ENCODE results near the gene ATP6V0B.

ATP6V0B gene

DNA sequence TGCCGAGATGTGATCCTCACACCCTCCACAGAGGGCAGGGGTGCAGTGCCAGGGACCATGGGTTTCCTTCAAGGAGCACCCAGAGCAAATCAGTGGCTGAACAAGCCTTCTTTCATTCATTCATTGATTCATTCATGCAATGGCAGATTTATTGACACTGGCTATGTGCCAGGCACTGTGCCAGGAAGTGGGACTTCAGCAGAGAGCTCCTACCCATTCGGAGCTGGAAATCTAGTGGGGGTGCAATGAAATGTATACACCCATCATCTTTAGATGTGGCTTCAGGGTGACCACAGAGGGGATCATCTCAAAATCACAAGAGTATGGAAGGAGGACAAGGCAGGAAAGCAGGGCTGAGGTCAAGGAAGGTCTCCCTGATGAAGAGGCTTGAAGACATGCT is 37.6 kb downstream of the ATP6V0B start:
- no peak for DNase-seq

DNA sequence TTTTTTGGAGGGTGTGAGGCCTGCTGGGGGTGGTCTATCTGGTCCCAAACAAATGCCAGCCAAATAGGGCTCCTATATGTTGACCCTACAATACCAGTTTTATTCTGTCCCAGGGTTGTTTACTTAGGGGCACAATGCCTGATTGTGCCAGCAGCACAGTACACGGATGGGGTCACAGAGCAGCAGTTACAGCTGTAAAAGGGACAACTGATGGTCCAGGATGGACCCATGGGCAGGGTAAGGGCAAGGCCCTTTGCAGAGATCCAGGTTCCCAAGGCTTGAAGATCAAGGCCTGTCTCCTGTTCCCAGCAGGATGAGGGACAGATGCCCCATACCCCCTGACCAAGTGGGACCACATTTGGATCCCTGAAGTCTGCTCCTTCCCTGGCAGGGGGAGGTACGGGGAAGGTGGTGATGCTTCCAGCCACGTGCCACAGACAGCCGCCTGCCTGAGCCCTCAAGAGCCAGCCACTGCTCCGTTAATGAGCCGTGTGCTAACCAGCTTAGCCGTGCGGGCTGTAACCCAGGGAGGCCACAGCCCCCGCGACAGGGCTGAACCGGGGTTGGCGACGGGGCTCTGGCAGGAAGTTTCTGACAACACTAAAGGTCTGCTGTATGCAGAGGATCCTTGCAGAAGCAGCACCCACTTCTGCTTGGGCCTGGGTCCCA is 38.3 kb downstream of the ATP6V0B start:
- no peak for DNase-seq

DNA sequence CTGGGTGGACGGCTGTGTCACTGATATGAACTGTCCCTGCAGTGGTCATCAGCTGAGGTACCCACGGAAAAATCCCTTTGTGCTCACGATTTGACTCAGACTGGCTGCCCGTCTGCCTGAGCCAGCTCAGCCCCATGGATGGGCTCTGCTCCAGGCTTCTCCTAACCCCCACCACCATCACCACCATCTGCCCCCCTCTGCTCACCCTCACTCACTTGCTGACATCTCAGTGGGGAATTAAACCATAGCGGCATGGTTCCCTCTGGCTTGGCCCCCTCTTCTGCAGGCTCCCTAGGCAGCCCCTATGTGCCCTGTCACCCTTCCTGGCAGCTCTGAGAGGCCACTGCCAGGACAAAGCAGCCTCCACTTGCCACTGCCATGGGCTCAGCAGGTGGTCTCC is 39.2 kb downstream of the ATP6V0B start:
- DNase-seq: no peak

DNA sequence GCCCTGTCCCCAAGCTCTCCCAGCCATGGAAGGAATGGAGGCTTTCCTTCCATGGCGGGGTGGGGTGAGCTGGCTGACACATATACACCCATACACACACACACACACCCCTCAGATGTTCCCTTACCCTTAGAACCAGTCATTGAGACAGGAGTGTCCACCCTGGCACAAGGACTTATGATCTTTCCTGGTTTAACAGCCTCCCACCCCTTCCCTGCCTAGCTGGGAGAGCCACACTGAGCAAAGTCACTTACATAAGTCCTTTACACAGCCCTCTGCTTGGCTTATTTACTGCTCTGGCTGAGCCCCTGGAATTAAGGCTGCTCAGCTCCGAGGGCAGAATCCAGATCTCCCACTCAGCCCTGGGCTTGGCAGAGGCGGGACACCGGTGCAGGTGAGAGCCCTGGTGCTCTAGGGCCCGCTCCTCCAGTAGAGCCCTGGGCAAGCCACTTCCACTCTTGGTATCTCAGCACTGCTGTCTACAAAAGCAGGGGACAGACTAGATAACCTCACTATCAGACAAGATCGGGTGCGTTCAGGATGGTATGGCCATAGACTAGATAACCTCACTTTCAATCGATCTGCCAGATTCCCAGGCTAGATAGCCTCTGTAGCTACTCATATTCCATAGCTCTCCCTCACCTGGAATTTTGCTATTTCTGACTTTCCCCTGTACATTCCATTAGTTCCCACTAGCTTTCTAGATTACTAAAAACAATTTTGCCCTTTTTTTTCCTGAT is 39.8 kb downstream of the ATP6V0B start:
- DNase-seq: no peak

DNA sequence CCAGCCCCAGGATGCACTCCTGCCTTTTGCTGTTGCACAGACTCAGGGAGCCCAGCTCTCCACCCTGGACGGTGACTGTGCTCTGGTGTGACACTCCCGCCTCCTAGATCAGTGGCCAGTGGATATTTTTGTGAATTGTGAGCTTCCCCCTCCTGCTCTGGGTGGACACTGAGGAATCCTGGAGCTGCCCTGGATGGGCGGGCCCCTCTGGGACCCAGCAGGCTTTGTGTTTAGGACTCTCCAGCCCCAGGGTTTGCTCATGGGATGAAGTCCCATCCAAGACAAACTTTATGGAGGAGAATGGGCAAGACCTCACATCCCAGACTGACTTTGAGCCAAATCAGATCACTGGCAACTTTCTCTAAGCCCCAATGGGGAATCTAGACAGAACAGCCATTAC is 40.4 kb downstream of the ATP6V0B start:
- DNase-seq: no peak

DNA sequence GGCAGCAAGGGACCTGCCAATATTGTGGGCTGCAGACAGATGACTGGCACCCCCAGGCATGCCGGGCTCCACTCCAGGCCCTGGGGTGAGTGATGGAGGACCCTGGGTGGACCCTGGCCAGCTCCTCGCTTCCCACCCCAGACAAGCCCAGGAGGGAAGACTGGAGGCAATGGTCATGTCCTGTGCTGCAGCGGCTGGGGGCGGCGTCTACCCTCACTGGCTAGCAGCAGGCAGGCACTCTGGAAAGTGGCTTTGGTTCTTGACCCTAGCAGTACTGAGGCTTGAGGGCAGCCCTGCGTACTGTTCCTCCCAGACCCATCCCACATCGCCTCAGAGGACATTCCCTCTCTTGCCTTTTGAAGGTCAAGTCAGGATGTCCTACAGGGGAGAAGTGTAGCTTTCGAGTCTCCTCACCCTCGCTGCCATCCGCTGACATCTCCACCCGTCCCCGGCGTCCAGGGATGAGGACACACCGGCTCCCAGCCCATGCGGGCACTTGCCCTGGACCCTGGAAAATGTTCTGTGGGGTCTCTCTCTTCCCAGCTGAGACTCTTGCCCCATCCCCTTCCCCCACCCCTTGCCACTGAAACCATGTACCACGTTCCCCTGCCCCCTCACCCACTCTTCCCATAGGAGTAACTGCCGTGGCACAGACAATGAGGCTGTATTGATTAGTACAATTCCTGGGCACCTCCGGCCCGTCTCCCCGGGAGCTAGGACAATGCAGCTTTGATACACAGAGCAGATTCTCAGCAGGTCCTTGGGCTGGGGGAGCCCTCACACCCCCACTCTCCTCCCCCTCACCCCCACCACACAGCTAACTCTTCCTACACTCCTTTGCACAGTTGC is 41.5 kb downstream of the ATP6V0B start:
- no peak for DNase-seq

DNA sequence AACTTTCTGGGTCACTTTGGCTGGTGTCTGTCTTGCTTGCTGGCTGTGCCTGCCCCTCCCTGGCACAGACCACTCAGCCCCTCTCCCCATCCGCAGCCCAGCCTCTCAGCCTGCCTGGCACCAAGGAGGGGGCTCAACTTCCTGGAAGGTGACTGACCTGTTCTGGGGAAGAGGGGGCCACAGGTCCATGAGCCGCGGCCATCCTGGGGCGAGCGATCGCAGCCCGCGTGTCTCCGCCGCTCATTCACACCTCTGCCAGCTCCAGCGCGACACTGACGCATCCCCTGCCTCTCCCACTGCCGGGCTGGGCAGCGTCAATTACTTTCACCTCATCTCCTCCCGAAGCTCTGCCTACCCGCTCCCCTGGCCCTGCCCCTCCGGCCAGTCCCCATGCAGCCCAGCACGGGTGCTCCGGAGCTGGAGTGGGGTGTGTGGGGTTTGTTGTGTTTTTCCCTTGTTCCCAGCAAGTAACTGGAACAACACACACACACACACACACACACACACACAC is 42.2 kb downstream of the ATP6V0B start:
- DNase-seq: no peak

DNA sequence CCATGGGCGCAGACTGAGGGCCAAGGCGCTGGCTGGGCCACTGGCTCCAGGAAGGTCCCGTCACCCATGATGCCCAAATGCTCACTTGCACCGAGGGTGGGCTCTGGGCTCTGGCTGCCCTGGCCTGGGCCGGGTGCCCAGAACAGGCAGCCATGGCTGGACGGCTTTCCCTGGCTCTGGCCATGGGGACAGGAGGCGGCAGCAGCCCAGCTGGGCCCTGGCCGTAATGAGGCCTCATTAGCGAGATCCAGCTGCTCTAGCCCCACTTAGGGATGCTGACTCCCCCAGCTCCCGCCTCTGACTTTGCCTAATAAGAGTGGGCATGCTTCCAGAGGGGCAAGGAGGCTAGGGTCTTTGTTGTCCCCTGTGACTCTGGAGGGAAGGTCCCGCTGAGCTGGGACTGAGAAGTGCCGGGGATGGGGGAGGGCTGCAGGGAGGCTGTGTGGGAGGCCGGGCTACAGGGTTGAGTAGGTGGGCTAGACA is 44.7 kb downstream of the ATP6V0B start:
- no peak for DNase-seq

DNA sequence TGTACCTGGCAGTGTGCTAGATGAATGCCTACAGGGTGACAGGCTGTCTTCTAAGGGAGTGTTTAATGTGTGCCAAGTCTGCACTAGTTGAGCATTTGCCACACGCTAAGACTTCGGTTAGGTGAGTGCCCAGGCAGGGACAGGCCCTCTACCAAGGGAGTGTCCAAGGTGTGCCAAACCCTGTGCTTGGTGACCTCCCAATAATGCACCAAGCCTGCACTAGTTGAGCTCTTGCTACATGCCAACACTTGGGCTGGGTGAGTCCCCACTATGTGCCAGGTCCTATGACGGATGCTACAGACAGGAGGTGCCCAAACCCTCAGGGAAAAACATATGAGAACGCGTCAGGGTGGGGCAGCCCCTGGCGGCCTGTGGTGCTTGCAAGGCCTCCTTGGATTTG is 45.7 kb downstream of the ATP6V0B start:
- DNase-seq: no peak

DNA sequence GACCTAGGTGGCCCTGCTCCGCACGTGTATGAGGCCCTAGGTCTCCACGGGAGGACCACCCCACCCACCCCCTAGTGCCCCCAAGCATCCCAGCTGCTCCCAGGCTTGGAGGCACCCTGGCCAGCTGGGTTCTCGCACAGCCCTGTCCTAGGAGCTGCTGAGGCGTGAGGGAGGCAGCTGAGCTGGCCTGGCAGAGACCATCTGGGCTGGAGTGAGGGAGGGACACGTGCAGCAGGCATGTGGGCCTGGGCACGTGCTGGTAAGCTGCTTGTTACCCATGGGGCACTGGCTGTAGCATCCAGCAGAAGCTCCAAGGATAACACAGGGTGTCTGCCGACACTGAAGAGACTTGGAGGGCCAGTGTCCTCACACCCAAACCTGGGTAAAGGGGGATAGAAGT is 46.4 kb downstream of the ATP6V0B start:
- no peak for DNase-seq

DNA sequence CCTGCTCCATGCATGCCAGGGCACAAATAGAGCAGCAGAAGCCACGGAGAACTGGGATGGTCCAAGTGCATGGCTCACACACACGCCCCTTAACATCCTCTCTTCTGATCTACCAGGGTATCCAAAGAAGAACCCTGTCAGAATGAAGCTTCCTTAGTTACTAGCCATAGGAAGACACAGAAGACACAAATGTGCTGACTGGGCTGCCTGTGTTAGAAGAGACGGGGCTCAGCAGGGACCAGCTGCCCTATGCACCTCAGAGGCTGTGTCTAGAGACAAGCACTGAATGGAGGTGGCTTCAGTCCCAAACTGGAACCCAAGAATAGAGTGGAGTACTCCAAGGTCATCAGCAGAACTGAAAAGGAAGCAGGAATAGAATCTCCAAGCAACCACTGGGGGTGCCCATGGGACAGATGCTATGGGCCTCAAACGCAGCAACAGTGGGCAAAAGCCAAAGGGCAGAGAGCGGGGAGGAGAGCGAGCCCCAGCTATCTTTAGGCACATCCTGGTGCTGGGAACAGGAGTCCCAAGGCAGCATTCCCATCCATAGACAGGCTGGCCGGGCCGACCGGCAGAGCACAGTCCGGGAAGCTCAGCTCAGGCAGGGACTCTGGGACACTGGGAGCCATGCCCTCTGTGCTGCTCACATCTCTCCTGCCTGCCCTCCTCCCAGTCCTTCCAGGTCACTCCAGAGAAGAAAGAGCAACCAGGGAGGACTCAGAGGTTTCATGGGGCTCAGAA is 47.0 kb downstream of the ATP6V0B start:
- no peak for DNase-seq

DNA sequence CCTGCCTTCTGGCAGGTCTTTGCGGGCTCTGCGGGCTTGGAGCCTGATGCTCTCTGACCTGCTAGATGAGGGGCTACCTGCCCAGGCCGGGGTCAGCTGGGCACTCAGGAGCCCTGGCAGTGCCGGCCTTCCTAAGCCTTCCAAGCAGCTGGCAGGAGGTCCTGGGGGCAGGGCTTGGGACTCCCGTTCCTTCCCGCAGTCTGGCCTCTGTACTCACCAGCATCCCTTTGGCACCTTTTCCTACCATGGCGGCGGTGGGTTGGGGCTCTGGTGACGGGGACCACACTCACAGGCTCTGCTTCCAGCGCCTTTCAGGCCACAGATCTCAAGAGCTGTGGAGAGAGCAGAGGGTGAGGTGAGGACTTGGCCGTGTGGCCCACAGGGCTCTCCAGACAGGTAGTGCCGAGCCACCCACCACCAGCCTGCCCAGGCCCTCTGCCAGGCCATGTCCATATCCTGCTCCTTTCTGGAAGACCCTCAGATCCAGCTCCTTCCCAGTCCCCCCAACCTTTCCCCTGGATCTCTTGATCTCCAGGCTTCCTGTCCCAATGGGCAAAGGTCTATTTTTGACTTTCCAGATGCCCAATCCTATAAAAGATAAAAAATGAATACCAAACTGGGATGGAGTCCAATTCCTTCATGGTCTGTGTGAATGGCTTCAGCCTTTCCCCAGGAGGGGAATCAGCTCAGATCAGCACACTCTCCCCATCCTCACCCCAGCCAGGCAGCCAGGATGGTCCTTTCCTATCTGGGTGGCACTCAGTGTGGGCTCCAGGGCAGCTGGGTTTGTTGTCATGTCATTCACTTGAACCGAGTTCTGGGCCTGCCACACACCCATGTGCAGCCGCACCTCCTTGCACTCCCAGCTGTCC is 49.5 kb downstream of the ATP6V0B start:
- no peak for DNase-seq

DNA sequence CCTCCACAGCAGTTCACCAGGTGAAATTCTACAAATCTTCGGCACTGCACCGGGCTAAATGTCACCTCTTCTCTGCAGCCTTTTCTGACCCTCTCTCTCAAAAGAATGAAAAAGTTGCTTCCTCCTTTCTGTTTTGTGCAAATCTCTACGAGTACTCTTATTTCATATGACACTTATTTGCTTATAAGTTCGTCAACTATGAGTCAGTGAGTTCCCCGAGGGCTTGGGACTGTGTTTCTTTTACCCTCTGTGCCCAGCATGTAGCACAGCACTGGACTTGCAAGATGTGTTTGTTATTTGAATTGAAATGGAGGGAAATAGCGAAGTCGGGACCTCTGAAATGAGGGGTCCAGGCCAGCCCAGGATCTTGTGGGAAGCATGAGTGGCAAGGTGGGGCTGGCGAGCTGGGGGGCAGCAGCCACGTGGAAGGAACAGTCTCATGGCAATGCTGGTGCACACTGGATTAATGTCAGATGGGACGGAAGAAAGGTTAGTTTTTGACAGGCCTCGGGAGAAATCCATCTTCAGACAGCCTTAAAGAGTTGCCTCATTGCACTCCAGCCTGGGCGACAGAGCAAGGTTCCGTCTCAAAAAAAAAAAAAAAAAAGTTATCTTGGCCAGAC is 50.3 kb downstream of the ATP6V0B start:
- DNase-seq: no peak

DNA sequence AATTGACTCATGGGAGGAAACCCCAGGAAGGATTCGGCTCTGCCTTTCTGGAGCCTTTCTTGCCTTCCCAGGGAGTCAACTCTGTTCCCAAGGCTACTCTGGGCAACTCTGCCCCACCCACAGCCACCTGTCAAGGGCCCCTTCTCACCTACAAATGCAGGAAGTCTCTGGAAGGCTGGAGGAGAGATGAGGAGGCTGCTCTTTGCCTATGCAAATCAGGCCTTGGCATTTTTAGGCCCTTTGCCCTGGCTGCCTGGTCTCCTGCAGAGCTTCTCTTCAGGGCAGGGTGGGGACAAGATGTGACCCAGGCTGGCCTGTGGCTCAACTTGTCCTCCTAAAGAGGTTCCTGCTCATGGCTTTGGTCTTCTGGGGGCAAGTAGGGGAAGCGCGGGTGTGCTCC is 51.1 kb downstream of the ATP6V0B start:
- DNase-seq: no peak

DNA sequence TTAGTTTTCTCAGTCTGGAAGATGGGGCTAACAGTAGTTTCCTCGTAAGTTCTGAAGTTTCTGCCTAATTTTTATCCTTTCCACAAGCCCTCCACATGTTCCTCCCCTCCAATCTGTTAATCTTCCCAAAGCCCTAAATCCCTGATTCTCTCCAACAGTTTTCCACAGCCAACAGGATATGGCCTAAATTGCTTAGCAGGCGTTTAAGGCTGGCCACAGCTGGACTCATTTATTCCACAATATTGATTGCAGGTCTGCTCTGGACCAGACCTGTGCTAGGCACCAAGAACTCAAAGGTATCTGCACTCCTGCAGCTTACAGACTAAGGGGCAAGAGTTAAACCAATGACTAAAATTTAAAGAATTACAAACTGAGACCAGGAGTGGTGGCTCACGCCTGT is 52.6 kb downstream of the ATP6V0B start:
- no peak for DNase-seq
